Measurements from ENCODE around the gene UBE2E2.
"Not testable (repeated sequence)": the region's sequence is repeated elsewhere in the genome, so short reads cannot be mapped to it uniquely, and the experiment has no call there.

Gene UBE2E2

GRCh38 chr3:23202921-23203707 lies at the start of gene UBE2E2:
UBE2E2 (plus strand) TSS chr3:23203327.
- DNase-seq = peak; percentile 67

GRCh38 chr3:23153436-23153835 lies 49.7 kb upstream of the UBE2E2 start:
- DNase-seq = no peak

- no peak for DNase-seq
Observed at GRCh38 chr3:23157331-23157730, 45.8 kb upstream of the UBE2E2 start.

GRCh38 chr3:23159929-23160328 lies 43.2 kb upstream of the UBE2E2 start:
- DNase-seq = no peak

- no peak for DNase-seq
Observed at GRCh38 chr3:23161308-23161707, 41.8 kb upstream of the UBE2E2 start.

GRCh38 chr3:23161896-23162570 lies 41.1 kb upstream of the UBE2E2 start:
- no peak for DNase-seq

- DNase-seq = no peak
Observed at GRCh38 chr3:23162934-23163333, 40.2 kb upstream of the UBE2E2 start.

- no peak for DNase-seq
Observed at GRCh38 chr3:23164746-23165145, 38.4 kb upstream of the UBE2E2 start.

- DNase-seq = no peak
Observed at GRCh38 chr3:23165571-23165970, 37.6 kb upstream of the UBE2E2 start.

GRCh38 chr3:23166276-23166675 lies 36.9 kb upstream of the UBE2E2 start:
- DNase-seq = no peak

GRCh38 chr3:23166845-23167244 lies 36.3 kb upstream of the UBE2E2 start:
- DNase-seq = no peak

- DNase-seq = no peak
Observed at GRCh38 chr3:23169551-23169950, 33.6 kb upstream of the UBE2E2 start.

- DNase-seq = no peak
Observed at GRCh38 chr3:23170291-23170690, 32.8 kb upstream of the UBE2E2 start.

- no peak for DNase-seq
Observed at GRCh38 chr3:23172059-23172458, 31.1 kb upstream of the UBE2E2 start.

- no peak for DNase-seq
Observed at GRCh38 chr3:23174426-23175039, 28.6 kb upstream of the UBE2E2 start.

GRCh38 chr3:23175341-23176083 lies 27.6 kb upstream of the UBE2E2 start:
- DNase-seq = no peak

GRCh38 chr3:23176839-23177238 lies 26.3 kb upstream of the UBE2E2 start:
- not testable (repeated sequence) for DNase-seq

- no peak for DNase-seq
Observed at GRCh38 chr3:23182996-23183513, 20.1 kb upstream of the UBE2E2 start.

GRCh38 chr3:23183731-23184130 lies 19.4 kb upstream of the UBE2E2 start:
- DNase-seq = no peak

- no peak for DNase-seq
Observed at GRCh38 chr3:23185861-23186260, 17.3 kb upstream of the UBE2E2 start.

GRCh38 chr3:23189187-23189586 lies 13.9 kb upstream of the UBE2E2 start:
- no peak for DNase-seq

GRCh38 chr3:23192816-23193215 lies 10.3 kb upstream of the UBE2E2 start:
- DNase-seq = no peak

- no peak for DNase-seq
Observed at GRCh38 chr3:23193831-23194230, 9.3 kb upstream of the UBE2E2 start.

Measured in activated CD4-positive, alpha-beta T cell treated with anti-CD3 and anti-CD28 coated beads, Interleukin-10, Interleukin-2, amounts not matched to agents 100 ng/mL and 50 ng/mL, durations not matched to agents 16 hours and 8 hours (primary cell).